ENCODE measurements around the gene ACAA1. TPM values are rescaled to one million over a fixed set of nuclear protein-coding genes. Genes with fewer than 3 reads are reported as not detected.

The ACAA1 gene
- total and polyA plus RNA-seq, 2 experiments from 2014 or later = 21.4 to 26.6 TPM

DNA sequence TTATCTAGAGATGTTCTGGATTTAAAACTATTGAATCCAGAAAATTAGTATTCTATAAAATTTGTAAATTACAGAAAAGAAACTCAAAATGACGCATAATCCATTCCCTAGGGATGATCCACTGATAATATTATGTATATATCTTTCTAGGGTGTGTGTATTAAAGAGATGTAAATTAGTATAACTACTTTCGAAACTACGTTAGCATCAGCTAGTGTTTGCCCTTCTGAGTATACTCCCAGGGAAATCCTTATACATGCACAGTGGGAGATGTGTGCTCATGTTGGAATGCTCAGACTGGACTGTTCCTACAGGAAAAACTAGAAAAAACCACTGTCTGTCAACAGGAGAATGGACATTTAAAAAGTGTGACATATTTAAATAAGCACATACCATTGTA, 36.4 kb downstream of the ACAA1 start:
- Histone ChIP-seq H3F3A (replicated peaks; ENCODE audit: low read depth) (no peaks in the 10 kb centered on the region), H2AFZ (no peak overlapping the region), H3K36me3 (ENCODE audit: insufficient read depth) (no peaks in the 10 kb centered on the region), H3K27me3 (ENCODE audit: insufficient read depth) (no peaks in the 10 kb centered on the region), H3K4me2 (no peak overlapping the region), H3K9me2 (ENCODE audit: insufficient read depth) (no peaks in the 10 kb centered on the region), H3K27ac (ENCODE audit: low read depth) (no peak overlapping the region), H3K4me1 (ENCODE audit: insufficient read depth) (peaks cover 13% of the 10 kb centered on the region), H3K4me3 (no peak overlapping the region), H4K20me1 (replicated peaks; ENCODE audit: insufficient read depth) (no peaks in the 10 kb centered on the region), H3K79me2 (replicated peaks; ENCODE audit: insufficient read depth) (no peaks in the 10 kb centered on the region)
- Mint-ChIP-seq H3K9me3 (peaks cover 5% of the 10 kb centered on the region; the same call in 2 of the 3 replicates), H3K36me3 (ENCODE audit: low read depth) (no peaks in the 10 kb centered on the region), H3K27ac (no peak overlapping the region), H3K4me1 (peaks cover 33% of the 10 kb centered on the region), H3K4me3 (no peak overlapping the region), H3K27me3 (ENCODE audit: insufficient read depth, low read depth, poor library complexity) (peaks cover 12% of the 10 kb centered on the region)
- ATAC-seq (no peak), DNase-seq (ENCODE audit: low spot score) (no peak)
- TF ChIP-seq ZNF114 (CRISPR knock-in tag; IDR thresholded peaks at IDR 0.05) (no peak), NANOG (IDR thresholded peaks at IDR 0.05; ENCODE audit: borderline replicate concordance) (no peak), ETS1 (IDR thresholded peaks at IDR 0.05) (no peak), EZH2 (IDR thresholded peaks at IDR 0.05; ENCODE audit: low read depth, unreplicated experiment) (no peak), ZNF331 (CRISPR knock-in tag; IDR thresholded peaks at IDR 0.05; ENCODE audit: low read depth) (no peak), JUNB (IDR thresholded peaks at IDR 0.05; ENCODE audit: unreplicated experiment) (no peak), STAT1 (IDR thresholded peaks at IDR 0.05; ENCODE audit: unreplicated experiment) (no peak)
- TF ChIP-seq, protein P1, sequence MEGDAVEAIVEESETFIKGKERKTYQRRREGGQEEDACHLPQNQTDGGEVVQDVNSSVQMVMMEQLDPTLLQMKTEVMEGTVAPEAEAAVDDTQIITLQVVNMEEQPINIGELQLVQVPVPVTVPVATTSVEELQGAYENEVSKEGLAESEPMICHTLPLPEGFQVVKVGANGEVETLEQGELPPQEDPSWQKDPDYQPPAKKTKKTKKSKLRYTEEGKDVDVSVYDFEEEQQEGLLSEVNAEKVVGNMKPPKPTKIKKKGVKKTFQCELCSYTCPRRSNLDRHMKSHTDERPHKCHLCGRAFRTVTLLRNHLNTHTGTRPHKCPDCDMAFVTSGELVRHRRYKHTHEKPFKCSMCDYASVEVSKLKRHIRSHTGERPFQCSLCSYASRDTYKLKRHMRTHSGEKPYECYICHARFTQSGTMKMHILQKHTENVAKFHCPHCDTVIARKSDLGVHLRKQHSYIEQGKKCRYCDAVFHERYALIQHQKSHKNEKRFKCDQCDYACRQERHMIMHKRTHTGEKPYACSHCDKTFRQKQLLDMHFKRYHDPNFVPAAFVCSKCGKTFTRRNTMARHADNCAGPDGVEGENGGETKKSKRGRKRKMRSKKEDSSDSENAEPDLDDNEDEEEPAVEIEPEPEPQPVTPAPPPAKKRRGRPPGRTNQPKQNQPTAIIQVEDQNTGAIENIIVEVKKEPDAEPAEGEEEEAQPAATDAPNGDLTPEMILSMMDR (conservative IDR thresholded peaks at IDR 0.05; ENCODE audit: low read depth in 2 of 2) = no peak
- TF ChIP-seq, protein P2, sequence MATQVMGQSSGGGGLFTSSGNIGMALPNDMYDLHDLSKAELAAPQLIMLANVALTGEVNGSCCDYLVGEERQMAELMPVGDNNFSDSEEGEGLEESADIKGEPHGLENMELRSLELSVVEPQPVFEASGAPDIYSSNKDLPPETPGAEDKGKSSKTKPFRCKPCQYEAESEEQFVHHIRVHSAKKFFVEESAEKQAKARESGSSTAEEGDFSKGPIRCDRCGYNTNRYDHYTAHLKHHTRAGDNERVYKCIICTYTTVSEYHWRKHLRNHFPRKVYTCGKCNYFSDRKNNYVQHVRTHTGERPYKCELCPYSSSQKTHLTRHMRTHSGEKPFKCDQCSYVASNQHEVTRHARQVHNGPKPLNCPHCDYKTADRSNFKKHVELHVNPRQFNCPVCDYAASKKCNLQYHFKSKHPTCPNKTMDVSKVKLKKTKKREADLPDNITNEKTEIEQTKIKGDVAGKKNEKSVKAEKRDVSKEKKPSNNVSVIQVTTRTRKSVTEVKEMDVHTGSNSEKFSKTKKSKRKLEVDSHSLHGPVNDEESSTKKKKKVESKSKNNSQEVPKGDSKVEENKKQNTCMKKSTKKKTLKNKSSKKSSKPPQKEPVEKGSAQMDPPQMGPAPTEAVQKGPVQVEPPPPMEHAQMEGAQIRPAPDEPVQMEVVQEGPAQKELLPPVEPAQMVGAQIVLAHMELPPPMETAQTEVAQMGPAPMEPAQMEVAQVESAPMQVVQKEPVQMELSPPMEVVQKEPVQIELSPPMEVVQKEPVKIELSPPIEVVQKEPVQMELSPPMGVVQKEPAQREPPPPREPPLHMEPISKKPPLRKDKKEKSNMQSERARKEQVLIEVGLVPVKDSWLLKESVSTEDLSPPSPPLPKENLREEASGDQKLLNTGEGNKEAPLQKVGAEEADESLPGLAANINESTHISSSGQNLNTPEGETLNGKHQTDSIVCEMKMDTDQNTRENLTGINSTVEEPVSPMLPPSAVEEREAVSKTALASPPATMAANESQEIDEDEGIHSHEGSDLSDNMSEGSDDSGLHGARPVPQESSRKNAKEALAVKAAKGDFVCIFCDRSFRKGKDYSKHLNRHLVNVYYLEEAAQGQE (IDR thresholded peaks at IDR 0.05; ENCODE audit: unreplicated experiment) = no peak

- H3K27me3 Mint-ChIP-seq (ENCODE audit: insufficient read depth, low read depth, poor library complexity) = peaks cover 16% of the 10 kb centered on the region
- no peaks in the 10 kb centered on the region for H3K36me3 ChIP-seq (ENCODE audit: insufficient read depth)
- H3K27ac ChIP-seq (ENCODE audit: low read depth) = no peak overlapping the region
- DNase-seq (ENCODE audit: low spot score) (peak; percentile 39), ATAC-seq (peak; percentile 65)
- H2AFZ ChIP-seq = peak overlapping the region; percentile 92
- H3K79me2 ChIP-seq (replicated peaks; ENCODE audit: insufficient read depth) = no peaks in the 10 kb centered on the region
- no peaks in the 10 kb centered on the region for H3K36me3 Mint-ChIP-seq (ENCODE audit: low read depth)
- H3K9me3 Mint-ChIP-seq = no peaks in the 10 kb centered on the region; the same call in 2 of the 3 replicates
- no peak overlapping the region for H3K4me3 ChIP-seq
- no peak overlapping the region for H3K4me3 Mint-ChIP-seq
- no peaks in the 10 kb centered on the region for H3K27me3 ChIP-seq (ENCODE audit: insufficient read depth)
- no peaks in the 10 kb centered on the region for H3F3A ChIP-seq (replicated peaks; ENCODE audit: low read depth)
- peak overlapping the region; percentile 43; the same call in 1 of the 2 replicates for H3K27ac Mint-ChIP-seq
- H3K9me2 ChIP-seq (ENCODE audit: insufficient read depth) = no peaks in the 10 kb centered on the region
- peaks cover 13% of the 10 kb centered on the region for H3K4me1 ChIP-seq (ENCODE audit: insufficient read depth)
- 0 out of 2 replicates have a peak overlapping the region, but pooled peaks have one; percentile 60 for H3K4me2 ChIP-seq
- H3K4me1 Mint-ChIP-seq = peaks cover 33% of the 10 kb centered on the region
- no peaks in the 10 kb centered on the region for H4K20me1 ChIP-seq (replicated peaks; ENCODE audit: insufficient read depth)
- no peak for TF ChIP-seq CREB1 (CRISPR knock-in tag; IDR thresholded peaks at IDR 0.05; ENCODE audit: low read depth)
Measured at GRCh38 chr3:38099518-38099917, 37.4 kb downstream of the ACAA1 start.

All from GM23338 (cell line).